GM11168 (cell line): ENCODE results near the gene UBR4.

Source experiments
- in situ Hi-C: fragments of 300-500 bp; cut with MboI; formaldehyde crosslinking; loops from one replicate; pipeline ENCODE4 v1.12.0; 2022; ENCODE audit warnings: low sequenced_read_pairs; ENCODE audit not compliant: unreplicated experiment

The UBR4 gene

DNA sequence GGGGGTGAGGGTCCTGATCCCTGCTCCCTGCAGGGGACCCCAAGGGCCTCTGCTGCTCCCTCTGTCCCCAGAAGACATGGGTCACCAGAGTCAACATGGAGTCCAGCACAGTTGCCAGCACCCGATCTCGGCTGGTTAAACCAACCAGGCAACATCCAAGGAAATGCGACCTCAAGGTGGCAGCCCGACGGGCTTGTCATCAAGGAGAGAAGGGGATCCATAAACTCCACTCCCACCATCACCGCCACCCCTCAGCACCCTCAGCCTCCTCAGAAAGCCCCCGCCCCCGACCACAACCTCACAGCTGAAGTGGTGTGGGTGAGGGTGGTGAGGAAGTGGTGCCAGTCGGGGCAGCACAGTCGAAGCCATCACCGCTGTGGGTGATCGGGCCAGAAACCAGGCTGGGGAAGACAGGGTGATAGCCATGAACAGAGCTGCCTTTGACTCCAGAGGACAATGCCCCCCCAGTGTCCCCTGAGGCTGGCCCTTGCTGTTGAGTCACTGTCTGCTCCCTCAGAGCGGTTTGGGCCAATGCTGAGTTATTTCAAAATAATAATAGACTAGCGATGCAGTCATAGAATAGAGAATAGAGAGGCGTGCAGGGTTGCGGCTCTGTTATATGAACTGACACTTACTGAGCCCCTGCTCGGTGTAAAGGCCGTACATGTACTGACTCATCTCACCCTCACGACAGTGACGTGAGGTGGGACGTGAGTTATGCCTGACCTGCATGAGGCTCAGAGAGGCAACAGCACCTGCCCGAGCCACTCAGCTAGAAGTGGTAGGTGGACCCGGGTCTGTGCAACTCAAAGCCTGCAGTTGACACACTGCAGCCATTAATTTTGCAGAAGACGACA lies 164.9 kb downstream of the UBR4 start:
- in situ Hi-C loops = no loop called here

DNA sequence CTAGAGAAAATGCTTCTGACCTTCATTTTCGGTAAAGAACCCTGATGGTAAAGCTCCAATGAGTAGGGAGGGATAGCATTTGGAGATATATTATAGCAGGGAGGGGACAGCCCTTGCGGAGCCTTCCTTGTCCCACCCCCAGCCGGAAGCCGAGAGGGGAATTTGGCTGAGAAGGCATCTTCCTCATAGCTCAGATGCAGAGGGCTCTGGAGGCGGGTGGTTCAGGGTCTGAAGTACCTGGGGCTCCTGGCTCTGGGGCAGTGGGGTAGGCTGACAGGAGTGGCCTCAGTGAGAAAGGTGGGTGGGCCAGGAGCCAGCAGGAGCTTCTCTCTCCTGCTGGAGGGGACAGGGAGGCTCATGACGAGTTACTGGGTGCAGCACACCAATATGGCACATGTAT lies 165.6 kb downstream of the UBR4 start:
- in situ Hi-C loops = no loop called here

DNA sequence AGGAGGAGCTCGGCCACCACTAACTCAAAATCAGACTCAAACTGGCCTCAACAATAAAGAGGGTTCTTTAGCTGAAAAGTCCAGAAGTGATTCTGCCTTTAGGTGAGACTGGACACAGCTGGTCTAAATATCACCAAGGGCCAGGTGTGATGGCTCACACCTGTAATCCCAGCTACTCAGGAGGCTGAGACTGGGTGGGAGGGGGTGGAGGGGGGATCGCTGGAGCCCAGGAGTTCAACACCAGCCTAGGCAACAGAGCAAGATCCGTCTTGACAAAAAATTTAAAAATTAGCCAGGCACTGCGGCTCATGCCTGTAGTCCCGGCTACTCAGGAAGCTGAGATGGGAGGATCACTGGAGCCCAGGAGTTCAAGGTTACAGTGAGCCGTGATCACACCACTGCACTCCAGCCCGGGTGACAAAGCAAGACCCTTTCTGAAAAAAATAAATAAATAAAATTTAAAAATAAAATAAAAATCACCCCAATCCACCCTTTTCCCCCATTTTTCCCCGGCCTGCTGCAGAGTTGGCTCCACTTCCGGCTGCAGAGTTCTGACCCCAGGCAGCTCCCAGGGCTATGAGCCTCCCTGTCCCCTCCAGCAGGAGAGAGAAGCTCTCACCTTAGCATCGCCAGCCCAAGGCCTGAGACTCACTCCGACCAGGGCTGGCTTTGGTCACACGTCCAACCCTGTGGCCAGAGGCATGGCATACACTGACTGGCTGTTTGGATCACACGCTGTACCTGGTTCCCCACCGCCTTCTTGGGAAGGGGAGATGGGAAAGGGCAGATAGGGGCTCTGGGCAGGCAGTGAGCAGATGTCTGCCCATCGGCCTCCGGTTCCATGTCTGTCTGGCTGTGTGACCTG lies 166.3 kb downstream of the UBR4 start:
- in situ Hi-C loops = no loop called here

DNA sequence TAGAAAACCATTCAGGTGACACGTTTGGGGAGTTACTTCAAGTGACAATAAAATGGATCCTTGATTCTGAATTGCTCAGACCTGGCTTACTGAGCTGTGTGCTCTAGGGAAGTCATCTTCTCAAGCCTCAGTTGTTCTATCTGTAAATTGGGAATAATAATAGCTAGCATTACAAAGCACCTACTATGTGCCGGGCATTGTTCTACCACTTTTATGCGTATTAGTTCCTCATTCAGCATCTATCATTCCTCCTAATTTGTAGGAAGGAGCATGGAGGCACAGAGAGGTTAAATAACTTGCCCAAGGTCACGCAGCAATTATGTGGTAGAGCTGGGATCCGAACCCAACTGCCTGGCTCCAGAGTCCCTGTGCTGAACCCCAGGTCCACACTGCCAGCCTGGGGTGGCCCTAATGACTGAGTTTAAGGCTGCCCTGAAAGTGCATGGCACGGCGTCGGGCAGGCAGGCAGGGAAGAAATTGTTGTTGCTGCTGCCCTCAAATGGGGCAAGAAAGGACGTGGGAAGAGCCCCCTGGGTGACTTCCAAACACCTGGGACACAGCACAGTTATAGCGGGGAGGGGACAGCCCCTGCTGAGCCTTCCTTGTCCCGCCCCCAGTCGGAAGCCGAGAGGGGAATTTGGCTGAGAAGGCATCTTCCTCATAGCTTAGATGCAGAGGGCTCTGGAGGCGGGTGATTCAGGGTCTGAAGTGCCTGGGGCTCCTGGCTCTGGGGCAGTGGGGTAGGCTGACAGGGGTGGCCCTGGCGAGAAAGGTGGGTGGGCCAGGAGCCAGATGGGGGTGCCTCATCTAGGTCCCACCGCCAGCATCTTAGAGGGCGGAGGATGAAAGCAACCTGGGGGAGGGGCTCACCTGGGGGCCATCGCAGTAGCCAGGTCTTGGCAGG lies 167.1 kb downstream of the UBR4 start:
- in situ Hi-C loops = no loop called here

DNA sequence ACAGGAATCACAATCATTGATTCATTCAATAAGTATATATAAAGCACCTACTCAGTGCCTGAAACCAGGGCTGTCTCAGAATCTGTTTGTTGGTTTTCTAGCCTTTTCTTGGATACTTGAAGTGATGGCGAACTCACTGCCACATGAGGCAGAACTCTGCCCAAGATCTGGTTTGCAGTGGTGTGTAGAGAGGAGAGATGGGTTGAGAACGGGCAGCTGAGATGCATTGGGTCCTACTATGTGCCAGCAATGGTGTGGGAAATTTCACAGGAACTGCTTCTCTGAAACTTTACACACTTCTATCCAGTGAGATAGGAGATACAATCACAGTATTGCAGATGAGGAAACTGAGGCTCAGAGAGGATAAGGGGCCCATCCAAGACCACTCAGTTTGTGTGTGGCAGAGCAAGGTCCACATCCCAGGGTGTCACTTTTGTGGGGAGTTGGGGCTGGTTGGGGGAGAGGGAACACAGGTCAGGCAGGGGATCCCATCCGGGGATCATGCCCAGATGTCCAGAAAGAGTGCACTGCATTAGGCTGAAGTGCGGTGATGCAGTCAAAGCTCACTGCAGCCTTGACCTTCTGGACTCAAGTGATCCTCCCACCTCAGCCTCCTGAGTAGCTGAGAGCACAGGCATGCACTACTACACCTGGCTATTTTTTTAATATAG lies 169.9 kb downstream of the UBR4 start:
- in situ Hi-C loops = no loop called here

DNA sequence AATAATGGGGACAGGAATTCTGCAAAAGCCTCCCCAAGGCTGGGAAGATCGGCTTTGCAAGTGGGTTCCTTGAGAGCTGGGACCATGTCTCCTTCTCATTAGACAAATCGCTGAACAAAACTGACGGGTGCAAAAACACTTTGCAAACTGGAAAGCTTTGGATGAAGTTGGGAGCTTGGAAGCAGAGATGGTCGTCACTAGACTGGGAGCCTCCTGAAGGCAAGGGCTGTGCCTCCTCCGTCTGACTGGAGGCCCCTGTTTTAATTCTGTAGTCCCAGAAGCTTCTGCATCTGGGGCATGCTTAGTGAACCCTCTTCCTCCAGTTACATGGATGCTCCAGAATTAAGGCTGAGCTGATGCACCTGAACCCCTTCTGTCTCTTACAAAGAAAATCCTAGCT lies 171.3 kb downstream of the UBR4 start:
- in situ Hi-C loops = no loop called here

DNA sequence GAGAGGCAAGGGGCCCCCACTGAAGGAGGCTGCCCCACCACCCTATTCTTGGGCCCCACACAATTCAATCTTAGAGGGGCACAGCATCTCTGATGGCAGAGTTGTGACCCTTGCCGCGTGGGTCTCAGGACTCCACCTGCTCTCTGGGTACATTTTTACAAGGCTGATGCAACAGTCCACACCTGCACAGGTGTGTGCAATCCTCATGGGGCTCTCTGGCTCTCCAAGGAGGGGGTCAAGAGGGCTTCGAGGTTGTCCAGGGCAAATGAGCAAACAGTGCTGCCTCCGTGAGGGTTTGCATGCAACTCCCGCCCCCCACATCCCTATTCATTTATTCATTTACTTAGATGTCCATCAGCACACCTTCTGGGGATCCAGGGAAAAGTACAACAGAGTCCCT lies 172.0 kb downstream of the UBR4 start:
- in situ Hi-C loops = no loop called here

DNA sequence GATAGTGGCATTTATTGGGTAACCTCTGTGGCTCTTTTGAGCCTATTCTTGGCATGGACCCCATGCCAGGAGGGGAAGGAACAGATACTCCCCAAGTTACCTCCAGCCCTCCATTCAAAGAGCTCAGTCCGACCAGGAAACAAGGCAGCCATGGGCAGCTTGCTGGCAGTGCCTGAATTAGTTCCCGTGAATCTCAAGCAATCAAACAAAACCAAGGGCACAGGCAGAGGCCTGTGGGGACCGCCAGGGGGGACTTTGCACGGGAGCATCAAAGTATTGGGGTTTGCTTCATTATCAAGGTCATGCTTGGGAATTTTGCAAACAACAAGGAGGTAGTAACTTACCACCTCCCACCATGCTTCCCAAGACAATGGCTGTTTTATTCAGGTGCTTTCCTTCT lies 172.4 kb downstream of the UBR4 start:
- in situ Hi-C loops = no loop called here

DNA sequence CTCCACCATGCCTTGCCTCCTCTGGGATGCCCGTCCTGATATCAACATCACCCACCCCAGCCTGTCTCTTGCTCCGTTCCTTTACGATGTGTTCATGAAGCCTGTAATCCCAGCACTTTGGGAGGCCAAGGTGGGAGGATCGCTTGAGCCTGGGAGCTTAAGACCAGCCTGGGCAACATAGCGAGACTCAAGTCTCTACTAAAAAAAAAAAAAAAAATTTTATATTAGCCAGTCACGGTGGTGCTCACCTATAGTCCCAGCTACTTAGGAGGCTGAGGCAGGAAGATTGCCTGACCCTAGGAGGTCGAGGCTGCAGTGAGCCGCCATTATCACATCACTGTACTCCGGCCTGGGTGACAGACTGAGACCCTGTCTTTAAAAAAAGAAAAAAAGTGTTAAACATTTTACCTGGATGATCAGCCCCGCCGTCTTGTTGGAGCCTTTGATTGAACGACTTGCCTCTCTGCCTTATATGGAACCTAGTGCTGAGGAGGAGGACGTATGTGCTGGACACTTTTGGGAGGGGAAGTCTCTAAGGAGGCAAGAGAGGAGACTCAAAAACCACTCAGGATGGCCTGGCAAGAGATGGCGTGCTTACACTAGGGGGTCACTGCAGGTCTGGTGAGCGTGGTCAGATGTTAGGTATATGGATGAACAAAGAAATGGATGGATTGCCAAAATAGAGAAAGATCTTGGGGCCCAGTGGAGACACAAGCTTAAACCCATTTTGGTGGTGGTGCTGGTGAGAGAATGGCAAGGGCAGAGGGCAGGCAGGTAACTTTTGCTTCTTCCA lies 173.1 kb downstream of the UBR4 start:
- in situ Hi-C loops = no loop called here

DNA sequence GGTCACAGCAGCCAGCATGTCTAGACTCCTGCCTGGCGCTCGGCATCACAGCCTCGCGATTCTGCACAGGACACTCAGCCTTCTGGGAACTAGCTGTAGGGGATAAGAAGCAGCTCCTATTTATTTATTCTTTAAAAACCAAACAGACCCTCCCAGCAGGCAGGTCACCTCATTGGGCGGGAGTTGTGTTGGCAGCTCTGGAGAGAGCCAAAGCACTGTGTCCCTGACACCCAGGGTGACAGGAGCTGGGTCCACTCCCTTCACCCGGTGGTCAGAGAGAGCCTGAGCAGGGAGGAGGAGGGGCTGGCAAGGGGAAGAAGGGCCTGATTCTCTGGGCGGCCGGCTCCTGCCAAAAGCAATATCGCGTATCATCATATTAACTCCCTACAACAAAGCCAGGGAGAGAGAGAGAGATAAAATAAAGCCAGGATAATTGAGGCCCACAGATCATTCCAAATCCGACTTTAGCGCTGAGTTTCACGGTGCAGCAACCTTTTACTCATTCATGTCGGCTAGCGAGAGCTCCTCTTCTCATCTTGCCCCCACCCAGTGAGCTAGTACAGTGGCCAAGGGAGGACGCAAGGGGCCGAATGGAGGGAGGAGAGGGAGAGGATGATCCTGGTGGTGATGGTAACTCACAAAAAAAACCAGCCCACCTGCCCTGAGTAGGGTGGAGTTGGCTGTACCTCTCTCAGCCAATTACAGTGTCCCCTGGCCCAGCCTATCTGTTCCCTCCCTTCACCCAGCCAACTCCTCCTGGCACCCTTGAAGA lies 173.8 kb downstream of the UBR4 start:
- in situ Hi-C loops = no loop called here

DNA sequence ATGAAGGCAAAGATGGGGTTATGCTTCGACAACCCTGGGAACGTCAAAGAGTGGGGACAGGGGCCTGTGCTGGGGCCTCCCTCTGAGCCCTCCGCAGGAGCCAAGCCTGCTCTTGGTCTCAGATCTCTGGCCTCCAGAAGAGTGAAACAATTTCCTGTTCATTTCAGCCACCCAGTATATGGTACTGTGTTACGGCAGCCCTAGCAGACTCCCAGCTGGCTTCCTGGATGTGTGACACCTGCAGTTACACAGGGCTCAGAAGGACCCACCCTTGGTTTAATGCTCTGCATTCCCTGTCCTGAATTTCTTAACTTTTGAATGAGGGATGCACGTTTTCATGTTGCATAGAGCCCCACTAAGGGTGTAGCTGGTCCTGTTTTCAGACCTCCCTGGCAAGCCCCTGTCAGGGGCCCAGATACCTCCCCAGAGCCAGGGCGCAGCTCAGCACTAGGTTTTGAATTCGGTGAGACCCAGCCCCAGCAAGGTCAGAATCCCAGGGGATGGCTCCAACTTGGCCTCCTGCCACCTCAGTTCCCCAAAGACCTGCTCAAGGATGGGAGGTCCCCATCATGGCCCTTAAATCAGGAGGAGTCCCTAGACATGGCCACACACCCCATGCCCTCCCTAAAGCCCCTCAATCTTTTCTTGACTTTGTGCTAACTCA lies 174.6 kb downstream of the UBR4 start:
- in situ Hi-C loops = no loop called here

DNA sequence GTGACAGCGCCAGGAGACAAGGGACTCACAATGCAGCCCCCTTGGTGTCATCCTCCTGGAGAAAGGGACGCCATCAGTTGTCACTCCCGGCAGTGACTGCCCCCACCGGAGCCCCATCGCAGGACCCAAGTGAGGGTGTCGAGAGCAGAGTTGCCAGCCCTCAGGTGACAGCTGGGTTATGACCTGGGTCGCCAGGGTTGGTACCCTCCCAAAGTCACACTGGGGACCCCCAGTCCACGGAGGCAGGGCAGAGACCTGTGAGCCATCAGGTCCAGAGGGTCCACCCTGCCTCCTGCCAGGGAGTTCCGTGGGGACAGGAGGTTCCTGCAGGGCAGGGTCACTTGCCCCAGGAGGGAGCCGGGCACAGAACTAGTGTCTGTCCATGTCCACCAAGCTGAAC lies 175.3 kb downstream of the UBR4 start:
- in situ Hi-C loops = no loop called here

DNA sequence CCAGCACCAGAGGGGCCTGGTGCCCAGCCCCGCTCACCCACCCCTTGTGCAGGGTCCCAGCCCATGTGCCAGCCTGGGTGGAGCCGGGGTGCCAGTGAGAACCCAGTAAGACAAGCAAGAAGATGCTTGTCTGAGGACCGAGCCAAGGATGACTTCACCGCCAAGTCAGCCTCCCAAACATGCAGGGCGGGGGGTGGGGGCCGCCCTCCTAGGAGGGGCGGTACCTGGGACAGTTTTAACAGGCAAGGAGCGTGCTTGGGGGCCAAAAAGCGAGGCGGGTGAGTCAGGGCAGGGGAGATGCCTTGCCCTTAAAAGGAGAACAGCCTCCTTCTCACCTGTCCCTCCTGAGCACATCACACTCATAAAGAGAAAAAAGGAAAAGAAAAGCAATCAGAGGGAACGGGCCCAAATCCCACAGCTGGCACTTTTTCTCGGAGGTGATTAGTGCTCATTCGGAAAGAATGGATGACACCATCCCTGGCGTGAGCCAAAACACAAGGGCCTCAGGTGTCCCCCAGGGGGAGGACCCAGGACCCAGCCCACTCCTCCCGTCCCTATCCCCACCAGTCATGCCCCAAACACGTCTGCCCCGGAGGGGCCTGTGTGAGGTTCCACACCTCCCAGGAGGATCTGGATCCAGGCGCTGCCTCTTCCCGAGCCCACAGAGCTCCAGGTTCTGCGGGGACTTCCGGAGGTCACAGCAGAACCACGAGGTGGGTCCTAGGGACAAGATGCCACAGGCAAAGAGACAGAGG lies 176.0 kb downstream of the UBR4 start:
- in situ Hi-C loops = no loop called here

DNA sequence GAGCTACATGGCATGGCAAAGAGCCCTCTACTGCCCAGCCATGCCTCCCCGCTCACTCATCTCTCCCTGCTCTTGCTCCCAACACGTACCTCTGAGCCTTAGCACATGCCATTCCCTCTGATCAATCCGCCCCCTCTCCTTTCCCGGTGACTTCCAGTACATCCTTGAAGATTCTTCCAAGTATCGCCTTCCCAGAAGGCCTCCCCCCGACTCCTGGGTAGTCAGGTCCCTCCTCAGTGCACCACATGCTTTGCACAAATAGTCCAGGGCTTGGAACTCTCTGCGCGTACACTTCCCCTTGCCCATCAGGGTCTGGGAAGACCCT lies 176.6 kb downstream of the UBR4 start:
- in situ Hi-C loops = no loop called here

DNA sequence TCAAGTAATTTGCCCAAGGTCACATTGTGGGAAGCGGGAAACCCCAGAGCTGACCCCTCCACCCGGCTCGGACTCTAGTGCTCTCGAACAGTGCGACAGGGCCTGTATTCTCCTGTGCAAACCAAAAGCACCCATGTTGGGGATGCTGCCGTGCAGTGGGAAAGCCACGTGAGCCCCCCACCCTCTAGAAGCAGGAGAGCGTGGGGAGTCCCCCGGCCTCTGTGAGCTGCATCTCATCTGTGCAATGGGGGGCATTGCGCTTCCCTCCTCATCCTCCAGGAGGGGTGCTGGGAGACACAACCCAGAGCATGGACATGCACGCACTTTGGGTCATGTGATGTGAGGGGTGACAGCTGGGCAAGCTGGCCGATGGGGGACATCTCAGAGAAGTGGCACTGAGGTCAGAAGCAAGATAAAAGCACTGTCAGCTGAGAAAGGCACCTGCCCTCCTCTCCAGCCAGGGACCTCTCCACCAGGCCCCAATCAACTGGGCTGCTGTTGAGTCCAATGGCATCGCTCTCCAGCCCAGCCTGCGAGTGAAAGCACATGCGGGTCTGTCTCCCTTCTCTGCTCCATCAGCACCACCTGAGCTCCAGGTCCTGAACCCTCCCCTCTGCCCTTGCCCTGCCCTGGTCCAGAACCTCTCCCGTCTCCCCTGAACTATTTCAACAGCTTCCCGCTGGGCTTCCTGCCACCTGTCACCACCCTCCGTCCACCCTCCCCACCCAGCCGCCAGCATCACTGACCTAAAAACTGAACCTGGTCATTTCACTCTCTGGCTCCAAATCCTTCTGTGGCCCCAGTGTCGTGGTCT lies 177.2 kb downstream of the UBR4 start:
- in situ Hi-C loops = no loop called here

DNA sequence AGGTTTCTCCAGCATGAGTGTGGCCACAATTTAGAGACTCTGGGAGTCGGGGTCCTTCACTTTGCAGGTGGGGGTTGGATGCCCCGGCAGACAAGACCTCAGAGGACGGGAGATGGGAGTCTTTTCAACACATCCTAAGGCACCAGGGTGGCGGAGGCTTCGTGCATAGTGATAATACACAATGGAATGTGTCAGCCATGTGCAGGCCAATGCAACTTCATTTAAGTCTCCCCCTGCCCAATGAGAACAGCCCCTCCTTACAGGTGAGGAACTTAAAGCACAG lies 177.7 kb downstream of the UBR4 start:
- in situ Hi-C loops = no loop called here
